Large intestine (tissue), 3 donors: Measurements from ENCODE around the gene LRRC27. TPM values are rescaled to one million over a fixed set of nuclear protein-coding genes. Genes with fewer than 3 reads are reported as not detected.
"Not testable (repeated sequence)": the region's sequence is repeated elsewhere in the genome, so short reads cannot be mapped to it uniquely, and the experiment has no call there.

Source experiments
- DNase-seq, 2 donors: peaks; one replicate each; pipeline versions ENCODE4 v3.0.0 to v3.0.0-alpha.2; 2013
- H3K27ac ChIP-seq: one replicate; pipeline ENCODE4 v1.5.1; 2013; ENCODE audit warnings: low read length
- H3K27me3 ChIP-seq: 2 replicates; pipeline ENCODE4 v1.6.1; 2013; ENCODE audit warnings: low read length; ENCODE audit not compliant: control insufficient read depth, insufficient read depth
- H3K36me3 ChIP-seq: 2 replicates; pipeline ENCODE4 v1.6.1; 2013; ENCODE audit warnings: low read length; ENCODE audit not compliant: control insufficient read depth, insufficient read depth
- H3K4me1 ChIP-seq: one replicate; pipeline ENCODE4 v1.6.1; 2013; ENCODE audit warnings: low read length; ENCODE audit not compliant: control insufficient read depth, insufficient read depth
- H3K4me3 ChIP-seq: one replicate; pipeline ENCODE4 v1.5.1; 2013; ENCODE audit warnings: low read length
- H3K9me3 ChIP-seq: one replicate; pipeline ENCODE4 v1.6.1; 2013; ENCODE audit warnings: mild to moderate bottlenecking, low read depth, low read length, moderate library complexity; ENCODE audit not compliant: control insufficient read depth
- WGBS: methylation state at CpG from one replicate; pipeline ENCODE4 v1.1.5; 2013; ENCODE audit warnings: low lambda C conversion rate; ENCODE audit not compliant: insufficient coverage; 5-methylcytosine and 5-hydroxymethylcytosine counted together
- polyA plus RNA-seq: library from polyadenylated mRNA; unstranded; fragments of 120-200 nt; gene quantifications from one replicate; pipeline ENCODE4 v1.2.1, GENCODE V29; 2013

Gene LRRC27
- polyA plus RNA-seq, 1 donor: 20.7 TPM

GRCh38 chr10:132350946-132351345 lies 19.0 kb downstream of the LRRC27 start:
- no CpG with 5 or more reads among the region's 17 CpGs for WGBS

GRCh38 chr10:132351611-132352010 lies 19.6 kb downstream of the LRRC27 start:
- no CpG with 5 or more reads among the region's 25 CpGs for WGBS
- no peaks in the 10 kb centered on the region for H3K27me3 ChIP-seq
- H3K9me3 ChIP-seq: peaks cover 3% of the 10 kb centered on the region
- H3K27ac ChIP-seq: no peak overlapping the region
- H3K4me1 ChIP-seq: no peaks in the 10 kb centered on the region
- DNase-seq: no peak
- H3K36me3 ChIP-seq: peaks cover 52% of the 10 kb centered on the region
- H3K4me3 ChIP-seq: no peak overlapping the region

More at GRCh38 chr10:132350946-132351345, 19.0 kb downstream of the LRRC27 start:
- Histone ChIP-seq H3K27ac (no peak overlapping the region), H3K36me3 (peaks cover 52% of the 10 kb centered on the region), H3K9me3 (peaks cover 3% of the 10 kb centered on the region), H3K4me3 (no peak overlapping the region), H3K4me1 (no peaks in the 10 kb centered on the region), H3K27me3 (no peaks in the 10 kb centered on the region)
- peak in 1 of 2 donors; percentile 16 for DNase-seq

- not testable (repeated sequence) for H3K27ac ChIP-seq, H3K4me1 ChIP-seq, H3K4me3 ChIP-seq, H3K9me3 ChIP-seq, H3K27me3 ChIP-seq
- peaks cover 54% of the 10 kb centered on the region for H3K36me3 ChIP-seq
- 17% methylated on average over 2 of the region's 44 CpGs for WGBS
- peak; percentile 50 to 53 for DNase-seq
Measured at GRCh38 chr10:132352462-132353308, 20.7 kb downstream of the LRRC27 start.

- DNase-seq: no peak
Measured at GRCh38 chr10:132353456-132354355, 21.7 kb downstream of the LRRC27 start.

GRCh38 chr10:132354356-132355094 lies 22.5 kb downstream of the LRRC27 start:
- no CpG with 5 or more reads among the region's 32 CpGs for WGBS

More at GRCh38 chr10:132353456-132354355, 21.7 kb downstream of the LRRC27 start:
- Histone ChIP-seq H3K36me3 (peaks cover 46% of the 10 kb centered on the region), H3K9me3 (peaks cover 5% of the 10 kb centered on the region), H3K27ac (no peak overlapping the region), H3K4me3 (no peak overlapping the region), H3K27me3 (no peaks in the 10 kb centered on the region), H3K4me1 (no peaks in the 10 kb centered on the region)
- WGBS: no CpG with 5 or more reads among the region's 20 CpGs

GRCh38 chr10:132355297-132355696 lies 23.3 kb downstream of the LRRC27 start:
- Histone ChIP-seq H3K36me3 (peaks cover 37% of the 10 kb centered on the region), H3K27me3 (no peaks in the 10 kb centered on the region), H3K4me1 (no peaks in the 10 kb centered on the region), H3K4me3 (no peak overlapping the region), H3K27ac (no peak overlapping the region), H3K9me3 (peaks cover 5% of the 10 kb centered on the region)
- no peak for DNase-seq
- WGBS: no CpG with 5 or more reads among the region's 17 CpGs

More at GRCh38 chr10:132354356-132355094, 22.5 kb downstream of the LRRC27 start:
- Histone ChIP-seq H3K36me3 (peaks cover 40% of the 10 kb centered on the region), H3K4me1 (no peaks in the 10 kb centered on the region), H3K27ac (no peak overlapping the region), H3K4me3 (no peak overlapping the region), H3K27me3 (no peaks in the 10 kb centered on the region), H3K9me3 (peaks cover 5% of the 10 kb centered on the region)
- DNase-seq: no peak

GRCh38 chr10:132355754-132356153 lies 23.8 kb downstream of the LRRC27 start:
- Histone ChIP-seq H3K4me1 (no peaks in the 10 kb centered on the region), H3K9me3 (peaks cover 5% of the 10 kb centered on the region), H3K4me3 (no peak overlapping the region), H3K27ac (no peak overlapping the region), H3K27me3 (no peaks in the 10 kb centered on the region), H3K36me3 (peaks cover 34% of the 10 kb centered on the region)
- no peak for DNase-seq
- WGBS: 100% methylated on average over 1 of the region's 13 CpGs

- H3K9me3 ChIP-seq: peaks cover 3% of the 10 kb centered on the region
- H3K4me3 ChIP-seq: no peak overlapping the region
- H3K27me3 ChIP-seq: no peaks in the 10 kb centered on the region
- no peak for DNase-seq
- H3K4me1 ChIP-seq: no peaks in the 10 kb centered on the region
- no CpG with 5 or more reads among the region's 12 CpGs for WGBS
- H3K36me3 ChIP-seq: peaks cover 29% of the 10 kb centered on the region
- no peak overlapping the region for H3K27ac ChIP-seq
Measured at GRCh38 chr10:132356621-132357195, 24.7 kb downstream of the LRRC27 start.

- DNase-seq: no peak
- no peak overlapping the region for H3K4me3 ChIP-seq
- no peaks in the 10 kb centered on the region for H3K4me1 ChIP-seq
- WGBS: no CpG with 5 or more reads among the region's 15 CpGs
- H3K9me3 ChIP-seq: peaks cover 2% of the 10 kb centered on the region
- peaks cover 33% of the 10 kb centered on the region for H3K36me3 ChIP-seq
- no peak overlapping the region for H3K27ac ChIP-seq
- H3K27me3 ChIP-seq: no peaks in the 10 kb centered on the region
Measured at GRCh38 chr10:132357286-132358058, 25.5 kb downstream of the LRRC27 start.
